HepG2 (cell line): ENCODE results near the gene IPPK. TPM values are rescaled to one million over a fixed set of nuclear protein-coding genes. Genes with fewer than 3 reads are reported as not detected.

ENCODE experiments used
- CREB3 ChIP-seq: sonication (generic); formaldehyde crosslinking; IDR thresholded peaks from 2 replicates; pipeline ENCODE4 v1.5.0; 2020; ENCODE audit warnings: missing genetic modification reagents
- GFI1 ChIP-seq: sonication (generic); formaldehyde crosslinking; IDR thresholded peaks from 2 replicates; pipeline ENCODE4 v1.5.0; 2020; ENCODE audit warnings: missing genetic modification reagents, mild to moderate bottlenecking, borderline replicate concordance
- HNRNPLL ChIP-seq: fragments of 200-400 bp; formaldehyde crosslinking; IDR thresholded peaks from 2 replicates; pipeline ENCODE4 v1.6.1; 2017; ENCODE audit warnings: mild to moderate bottlenecking, low read depth, low read length; ENCODE audit not compliant: poor library complexity, severe bottlenecking
- IRF2 ChIP-seq: IDR thresholded peaks from 2 replicates; pipeline ENCODE4 v1.6.1; 2018; ENCODE audit warnings: missing genetic modification reagents, missing compliant biosample characterization
- IRX3 ChIP-seq: sonication (generic); formaldehyde crosslinking; IDR thresholded peaks from 2 replicates; pipeline ENCODE4 v1.8.1; 2023; ENCODE audit warnings: mild to moderate bottlenecking, low read depth, missing genetic modification reagents, borderline replicate concordance
- NCOA1 ChIP-seq: sonication (generic); formaldehyde crosslinking; IDR thresholded peaks from 2 replicates; pipeline ENCODE4 v1.9.0; 2021; ENCODE audit warnings: missing genetic modification reagents
- PPARG ChIP-seq: conservative IDR thresholded peaks from 2 replicates; pipeline ENCODE4 v1.6.1; 2016; ENCODE audit warnings: missing biosample characterization, missing genetic modification reagents
- RFX5 ChIP-seq: IDR thresholded peaks from 2 replicates; pipeline ENCODE4 v1.6.1; 2011; ENCODE audit warnings: low read depth, low read length, improper control_type of control experiment
- SRY ChIP-seq: sonication (generic); formaldehyde crosslinking; IDR thresholded peaks from 2 replicates; pipeline ENCODE4 v1.8.0; 2022; ENCODE audit warnings: mild to moderate bottlenecking, missing genetic modification reagents
- TEAD2 ChIP-seq: sonication (generic); formaldehyde crosslinking; IDR thresholded peaks from 2 replicates; pipeline ENCODE4 v1.9.0; 2021; ENCODE audit warnings: missing genetic modification reagents
- ZBTB3 ChIP-seq: sonication (generic); formaldehyde crosslinking; IDR thresholded peaks from 2 replicates; pipeline ENCODE4 v1.4.0; 2020; ENCODE audit warnings: low read depth, mild to moderate bottlenecking, moderate library complexity, missing genetic modification reagents, borderline replicate concordance
- ZBTB42 ChIP-seq: sonication (generic); formaldehyde crosslinking; IDR thresholded peaks from 2 replicates; pipeline ENCODE4 v1.5.0; 2020; ENCODE audit warnings: mild to moderate bottlenecking, missing genetic modification reagents
- ZFAT ChIP-seq: sonication (generic); formaldehyde crosslinking; conservative IDR thresholded peaks from 2 replicates; pipeline ENCODE4 v1.8.1; 2023; ENCODE audit warnings: missing genetic modification reagents, inconsistent platforms
- ZNF17 ChIP-seq: sonication (generic); formaldehyde crosslinking; IDR thresholded peaks from 2 replicates; pipeline ENCODE4 v1.5.0; 2020; ENCODE audit warnings: mild to moderate bottlenecking, missing genetic modification reagents
- ZNF33A ChIP-seq: sonication (generic); formaldehyde crosslinking; IDR thresholded peaks from 2 replicates; pipeline ENCODE4 v1.5.1; 2020; ENCODE audit warnings: missing genetic modification reagents, mild to moderate bottlenecking, moderate library complexity, borderline replicate concordance
- ZNF407 ChIP-seq: sonication (generic); formaldehyde crosslinking; IDR thresholded peaks from one replicate; pipeline ENCODE4 v1.5.1; 2020; ENCODE audit warnings: mild to moderate bottlenecking, missing genetic modification reagents; ENCODE audit errors: not compliant biosample characterization
- ZNF678 ChIP-seq: sonication (generic); formaldehyde crosslinking; IDR thresholded peaks from 2 replicates; pipeline ENCODE4 v1.4.0; 2020; ENCODE audit warnings: mild to moderate bottlenecking, missing genetic modification reagents
- ZNF761 ChIP-seq: sonication (generic); formaldehyde crosslinking; conservative IDR thresholded peaks from 2 replicates; pipeline ENCODE4 v1.4.0; 2020; ENCODE audit warnings: mild to moderate bottlenecking, missing genetic modification reagents
- polyA plus RNA-seq, 8 experiments: library from polyadenylated mRNA; depleted of rRNA in 3 of 8; stranded (reverse) in 7 of 8; unstranded in 1 of 8; fragments of >200 nt; fragmentation: Illumina TruSeq in 4 of 8; extraction: Trizol in 4 of 8; gene quantifications; 2 replicates each; pipeline versions ENCODE4 v1.2.1 to v1.2.3, GENCODE V29; 2011 to 2016; ENCODE audit warnings: low read depth in 4 of 8, missing spikeins in 1 of 8, mixed read lengths in 1 of 8; ENCODE audit not compliant: insufficient read depth in 1 of 8
- total RNA-seq, 5 experiments: library from RNA; depleted of rRNA; stranded (reverse); fragments of >200 nt; fragmentation: Illumina TruSeq; extraction: Trizol; gene quantifications; 2 replicates each; pipeline ENCODE4 v1.2.3, GENCODE V29; 2016; ENCODE audit warnings: low read depth in 1 of 5

Gene IPPK
- total and polyA plus RNA-seq, 2 of the 13 experiments (the other 11 are each of a cell fraction or from before 2014, with no cell fraction given): 9.9 to 14.1 TPM

- TF ChIP-seq ZNF407 (CRISPR knock-in tag) (no peak), PPARG (CRISPR knock-in tag) (no peak), CREB3 (CRISPR knock-in tag) (no peak), ZFAT (CRISPR knock-in tag) (no peak), GFI1 (no peak), ZNF761 (CRISPR knock-in tag) (no peak), ZNF33A (CRISPR knock-in tag) (no peak), ZNF678 (CRISPR knock-in tag) (0 out of 2 replicates have a peak, but pooled peaks have one; percentile 58), NCOA1 (no peak), ZBTB3 (no peak), ZNF17 (CRISPR knock-in tag) (no peak), SRY (CRISPR knock-in tag) (no peak), IRF2 (0 out of 2 replicates have a peak, but pooled peaks have one; percentile 33), RFX5 (peak; percentile 43; the same call in 1 of the 2 replicates), TEAD2 (no peak), ZBTB42 (CRISPR knock-in tag) (no peak), IRX3 (CRISPR knock-in tag) (no peak), HNRNPLL (no peak)
Observed at GRCh38 chr9:92634712-92635605, 35.0 kb downstream of the IPPK start (continued).
